IMR-90 (cell line): ENCODE data around the gene SH2B3. TPM values are rescaled to one million over a fixed set of nuclear protein-coding genes. Genes with fewer than 3 reads are reported as not detected.

Source experiments
- ATAC-seq: fragments of 200-7000 bp; cut with Tn5 transposase; 2 replicates; pipeline ENCODE4 v1.9.1; 2020; ENCODE audit warnings: low read depth, mild to moderate bottlenecking, moderate library complexity
- BruUV-seq: library from RNA; stranded (reverse); fragments of 400-500 nt; replicated peaks from 2 replicates; lab custom pipeline; 2021; lab: Mats Ljungman, UMichigan
- CTCF ChIA-PET: fragments of 300-600 bp; formaldehyde crosslinking; extraction: SDS; loops from one replicate; lab custom pipeline; 2021; ENCODE audit warnings: antibody characterized with exemption; lab: Yijun Ruan, JAX
- POLR2A ChIA-PET: fragments of 300-600 bp; sonication (Branson Sonifier 250); formaldehyde crosslinking; loops from one replicate; lab custom pipeline; 2022; ENCODE audit warnings: antibody characterized with exemption; ENCODE audit not compliant: unreplicated experiment; lab: Charles Lee
- DNase-seq: peaks from one replicate; pipeline ENCODE4 v3.0.0; 2013
- H2AFZ ChIP-seq: replicated peaks from 2 replicates; pipeline ENCODE3; 2013; ENCODE audit warnings: low read length, mild to moderate bottlenecking; ENCODE audit not compliant: poor library complexity
- H2AK5ac ChIP-seq: 2 replicates; pipeline ENCODE4 v1.6.1; 2013; ENCODE audit warnings: low read depth, low read length, inconsistent platforms
- H2AK9ac ChIP-seq: replicated peaks from 2 replicates; pipeline ENCODE3; 2013; ENCODE audit warnings: mild to moderate bottlenecking, low read depth, low read length, moderate library complexity; ENCODE audit not compliant: poor library complexity
- H2BK120ac ChIP-seq: 2 replicates; pipeline ENCODE4 v1.6.1; 2013; ENCODE audit warnings: low read depth, low read length, inconsistent platforms
- H2BK15ac ChIP-seq: 3 replicates; pipeline ENCODE4 v1.6.1; 2013; ENCODE audit warnings: low read depth, low read length, inconsistent platforms
- H2BK20ac ChIP-seq: 2 replicates; pipeline ENCODE4 v1.6.1; 2013; ENCODE audit warnings: low read depth, mild to moderate bottlenecking, inconsistent platforms, low read length, moderate library complexity
- H2BK5ac ChIP-seq: 2 replicates; pipeline ENCODE4 v1.6.1; 2013; ENCODE audit warnings: mild to moderate bottlenecking, low read depth, low read length, inconsistent platforms; ENCODE audit not compliant: poor library complexity, severe bottlenecking
- H3K14ac ChIP-seq: replicated peaks from 2 replicates; pipeline ENCODE4 v1.6.1; 2013; ENCODE audit warnings: low read depth, low read length, inconsistent platforms
- H3K18ac ChIP-seq: 2 replicates; pipeline ENCODE4 v1.6.1; 2013; ENCODE audit warnings: low read depth, low read length, control low read depth
- H3K23ac ChIP-seq: 2 replicates; pipeline ENCODE4 v1.6.1; 2013; ENCODE audit warnings: low read depth, low read length, inconsistent platforms
- H3K27ac ChIP-seq: 2 replicates; pipeline ENCODE4 v1.5.1; 2013; ENCODE audit warnings: mild to moderate bottlenecking, control low read depth, low read length; ENCODE audit not compliant: insufficient read depth
- H3K27me3 ChIP-seq: 2 replicates; pipeline ENCODE4 v1.6.1; 2013; ENCODE audit warnings: low read length; ENCODE audit not compliant: control insufficient read depth, insufficient read depth
- H3K36me3 ChIP-seq: 2 replicates; pipeline ENCODE4 v1.6.1; 2013; ENCODE audit warnings: low read length, mixed read lengths; ENCODE audit not compliant: control insufficient read depth, insufficient read depth
- H3K4ac ChIP-seq: 2 replicates; pipeline ENCODE4 v1.6.1; 2013; ENCODE audit warnings: low read depth, low read length, inconsistent platforms
- H3K4me1 ChIP-seq: 2 replicates; pipeline ENCODE4 v1.6.1; 2013; ENCODE audit warnings: low read length, mixed read lengths; ENCODE audit not compliant: control insufficient read depth, insufficient read depth
- H3K4me2 ChIP-seq: 2 replicates; pipeline ENCODE4 v1.6.1; 2013; ENCODE audit warnings: low read depth, mild to moderate bottlenecking, control low read depth, low read length, moderate library complexity
- H3K4me3 ChIP-seq: 2 replicates; pipeline ENCODE4 v1.5.1; 2013; ENCODE audit warnings: low read depth, mild to moderate bottlenecking, control low read depth, low read length, moderate library complexity; ENCODE audit not compliant: insufficient read depth
- H3K56ac ChIP-seq: 2 replicates; pipeline ENCODE4 v1.6.1; 2013; ENCODE audit warnings: low read length, inconsistent platforms; ENCODE audit not compliant: insufficient read depth; ENCODE audit errors: extremely low read depth
- H3K79me1 ChIP-seq, 2 experiments: 2 replicates each; pipeline ENCODE4 v1.6.1; 2013; ENCODE audit warnings: low read length in 2 of 2, inconsistent platforms in 1 of 2, low read depth in 1 of 2
- H3K9ac ChIP-seq: 2 replicates; pipeline ENCODE4 v1.6.1; 2013; ENCODE audit warnings: low read depth, low read length, control low read depth
- H3K9me1 ChIP-seq: 2 replicates; pipeline ENCODE4 v1.6.1; 2013; ENCODE audit warnings: low read length, inconsistent platforms; ENCODE audit not compliant: insufficient read depth
- H3K9me3 ChIP-seq: 2 replicates; pipeline ENCODE4 v1.6.1; 2013; ENCODE audit warnings: low read length; ENCODE audit not compliant: control insufficient read depth, insufficient read depth
- H4K20me1 ChIP-seq: 2 replicates; pipeline ENCODE4 v1.6.1; 2013; ENCODE audit warnings: low read length, inconsistent platforms; ENCODE audit not compliant: insufficient read depth
- H4K5ac ChIP-seq: 2 replicates; pipeline ENCODE4 v1.6.1; 2013; ENCODE audit warnings: mild to moderate bottlenecking, low read depth, low read length, control low read depth
- H4K8ac ChIP-seq, 2 experiments: 2 replicates each; pipeline ENCODE4 v1.6.1; 2013; ENCODE audit warnings: low read depth in 2 of 2, low read length in 2 of 2, control low read depth in 1 of 2, inconsistent platforms in 1 of 2
- H4K91ac ChIP-seq: 2 replicates; pipeline ENCODE4 v1.6.1; 2013; ENCODE audit warnings: low read depth, low read length, inconsistent platforms; ENCODE audit not compliant: insufficient read depth
- BHLHE40 ChIP-seq: fragments of 150-350 bp; IDR thresholded peaks from 2 replicates; pipeline ENCODE4 v1.6.1; 2016; ENCODE audit warnings: mild to moderate bottlenecking, low read depth, low read length
- CEBPB ChIP-seq: IDR thresholded peaks from 2 replicates; pipeline ENCODE4 v1.6.1; 2012; ENCODE audit warnings: low read depth, low read length, improper control_type of control experiment
- CHD1 ChIP-seq: IDR thresholded peaks from 2 replicates; pipeline ENCODE4 v1.6.1; 2012; ENCODE audit warnings: low read depth, low read length, improper control_type of control experiment
- CTCF ChIP-seq: conservative IDR thresholded peaks from 2 replicates; pipeline ENCODE4 v1.5.1; 2012; ENCODE audit warnings: mild to moderate bottlenecking, low read depth, low read length, improper control_type of control experiment
- ELK1 ChIP-seq: fragments of 150-350 bp; IDR thresholded peaks from 2 replicates; pipeline ENCODE4 v1.6.1; 2016; ENCODE audit warnings: low read depth, mild to moderate bottlenecking, low read length, moderate library complexity, borderline replicate concordance
- FOS ChIP-seq: fragments of 150-350 bp; IDR thresholded peaks from 2 replicates; pipeline ENCODE4 v1.6.1; 2016; ENCODE audit warnings: low read depth, low read length
- MAFK ChIP-seq: IDR thresholded peaks from 2 replicates; pipeline ENCODE4 v1.6.1; 2012; ENCODE audit warnings: low read depth, low read length, improper control_type of control experiment
- MAZ ChIP-seq: IDR thresholded peaks from 2 replicates; pipeline ENCODE4 v1.6.1; 2012; ENCODE audit warnings: low read depth, mild to moderate bottlenecking, low read length, improper control_type of control experiment, moderate library complexity, borderline replicate concordance
- MXI1 ChIP-seq: IDR thresholded peaks from 2 replicates; pipeline ENCODE4 v1.6.1; 2012; ENCODE audit warnings: low read depth, mild to moderate bottlenecking, low read length, moderate library complexity, borderline replicate concordance
- NFE2L2 ChIP-seq: fragments of 150-350 bp; IDR thresholded peaks from 2 replicates; pipeline ENCODE4 v1.6.1; 2016; ENCODE audit warnings: low read depth, mild to moderate bottlenecking, low read length
- POLR2A ChIP-seq: IDR thresholded peaks from 2 replicates; pipeline ENCODE4 v1.6.1; 2012; ENCODE audit warnings: mild to moderate bottlenecking, low read depth, low read length
- RAD21 ChIP-seq: IDR thresholded peaks from 2 replicates; pipeline ENCODE4 v1.6.1; 2012; ENCODE audit warnings: low read length, improper control_type of control experiment
- RCOR1 ChIP-seq: IDR thresholded peaks from 2 replicates; pipeline ENCODE4 v1.6.1; 2012; ENCODE audit warnings: mild to moderate bottlenecking, low read length, improper control_type of control experiment; ENCODE audit not compliant: insufficient replicate concordance
- RFX5 ChIP-seq: IDR thresholded peaks from 2 replicates; pipeline ENCODE4 v1.8.0; 2012; ENCODE audit warnings: low read depth, mild to moderate bottlenecking, low read length, moderate library complexity
- SMC3 ChIP-seq: fragments of 150-350 bp; IDR thresholded peaks from 2 replicates; pipeline ENCODE4 v1.6.1; 2016; ENCODE audit warnings: low read depth, mild to moderate bottlenecking, antibody characterized with exemption, low read length, moderate library complexity
- USF2 ChIP-seq: fragments of 150-350 bp; IDR thresholded peaks from 2 replicates; pipeline ENCODE4 v1.6.1; 2017; ENCODE audit warnings: mild to moderate bottlenecking, antibody characterized with exemption, low read length, low read depth
- WGBS, 2 experiments: methylation state at CpG; one replicate each; pipeline versions ENCODE4 v1.1.5 to v1.1.7; 2013; ENCODE audit warnings: missing lambda C conversion rate in 2 of 2; ENCODE audit not compliant: insufficient read length in 1 of 2; ENCODE audit errors: extremely low coverage in 2 of 2; 5-methylcytosine and 5-hydroxymethylcytosine counted together
- dilution Hi-C: fragments of 300-500 bp; cut with HindIII; formaldehyde crosslinking; loops from one replicate; pipeline ENCODE4 v1.14.3; 2018; ENCODE audit warnings: low sequenced_read_pairs; ENCODE audit not compliant: unreplicated experiment
- in situ Hi-C: fragments of 300-500 bp; cut with MboI; formaldehyde crosslinking; loops from 3 replicates; pipeline ENCODE4 v1.14.3; 2019; ENCODE audit warnings: low sequenced_read_pairs, inconsistent platforms, mixed read lengths
- intact Hi-C: fragments of 100-400 bp; cut with micrococcal nuclease; formaldehyde crosslinking; loops from 2 replicates; pipeline ENCODE4 v1.10.0; 2022
- polyA plus RNA-seq, 3 experiments: library from polyadenylated mRNA; depleted of rRNA; stranded (reverse); fragments of >200 nt; gene quantifications; 2 replicates each; pipeline ENCODE4 v1.2.3, GENCODE V29; 2012; ENCODE audit warnings: low replicate concordance in 1 of 3
- total RNA-seq: library from RNA; depleted of rRNA; stranded (reverse); fragments of >200 nt; gene quantifications from 2 replicates; pipeline ENCODE4 v1.2.3, GENCODE V29; 2012

Gene SH2B3
- total and polyA plus RNA-seq, 2 of the 4 experiments (the other 2 are of a cell fraction) = 9.3 to 20.2 TPM

- dilution Hi-C loops (no loop called here), in situ Hi-C loops (no loop called here), intact Hi-C loops (no loop called here)
- H3K36me3 ChIP-seq = peaks cover 8% of the 10 kb centered on the region
- 0 out of 2 replicates have a peak, but pooled peaks cover 2% of the 10 kb centered on the region for H3K4me1 ChIP-seq
- H3K9me3 ChIP-seq = no peaks in the 10 kb centered on the region
- H2AFZ ChIP-seq = no peak overlapping the region
- H3K9ac ChIP-seq = no peak overlapping the region
- peaks cover 0 to 6% of the 10 kb centered on the region in 2 experiments; a peak in 1 of 4 replicates for H3K79me1 ChIP-seq
- no peak overlapping the region for H3K4ac ChIP-seq
- ChIA-PET CTCF (no interaction called here), POLR2A (no interaction called here)
- TF ChIP-seq RCOR1 (no peak), CHD1 (no peak), SMC3 (no peak), NFE2L2 (no peak), MAZ (no peak), BHLHE40 (no peak), CEBPB (no peak), FOS (no peak), CTCF (no peak), USF2 (no peak), RAD21 (no peak), POLR2A (no peak), RFX5 (no peak), MAFK (no peak), MXI1 (no peak), ELK1 (no peak)
- no peaks in the 10 kb centered on the region for H4K20me1 ChIP-seq
- no peak overlapping the region for H2AK9ac ChIP-seq
- H2BK5ac ChIP-seq = no peak overlapping the region
- no peak overlapping the region for H2AK5ac ChIP-seq
- peaks cover 2% of the 10 kb centered on the region for H3K27me3 ChIP-seq
- no peak overlapping the region for H3K14ac ChIP-seq
- no peak overlapping the region for H3K23ac ChIP-seq
- DNase-seq (no peak), ATAC-seq (no peak)
- H3K18ac ChIP-seq = no peak overlapping the region
- H4K91ac ChIP-seq = no peak overlapping the region
- H3K9me1 ChIP-seq = 0 out of 2 replicates have a peak, but pooled peaks cover 6% of the 10 kb centered on the region
- no peak overlapping the region for H4K5ac ChIP-seq
- H3K56ac ChIP-seq = no peak overlapping the region
- no TSS peak for BruUV-seq
- H3K27ac ChIP-seq = no peak overlapping the region
- 66% methylated on average over 4 of the region's 5 CpGs; no CpG with 5 or more reads in 1 of the 2 experiments for WGBS, 2 experiments
- no peak overlapping the region for H3K4me3 ChIP-seq
- no peak overlapping the region for H4K8ac ChIP-seq
- H3K4me2 ChIP-seq = no peak overlapping the region
- no peak overlapping the region for H2BK120ac ChIP-seq
- H2BK15ac ChIP-seq = no peak overlapping the region
- H2BK20ac ChIP-seq = no peak overlapping the region
These were observed 45.8 kb upstream of the SH2B3 start for GRCh38 chr12:111359914-111360276.
